GM21619 (cell line): Measurements from ENCODE around the gene KRT81.
"Not testable (repeated sequence)": the region's sequence is repeated elsewhere in the genome, so short reads cannot be mapped to it uniquely, and the experiment has no call there.

Experiments used
- ATAC-seq: cut with Tn5 transposase; IDR thresholded peaks from one replicate; pipeline ENCODE4 v1.9.1; 2021; ENCODE audit not compliant: unreplicated experiment

KRT81 gene

DNA sequence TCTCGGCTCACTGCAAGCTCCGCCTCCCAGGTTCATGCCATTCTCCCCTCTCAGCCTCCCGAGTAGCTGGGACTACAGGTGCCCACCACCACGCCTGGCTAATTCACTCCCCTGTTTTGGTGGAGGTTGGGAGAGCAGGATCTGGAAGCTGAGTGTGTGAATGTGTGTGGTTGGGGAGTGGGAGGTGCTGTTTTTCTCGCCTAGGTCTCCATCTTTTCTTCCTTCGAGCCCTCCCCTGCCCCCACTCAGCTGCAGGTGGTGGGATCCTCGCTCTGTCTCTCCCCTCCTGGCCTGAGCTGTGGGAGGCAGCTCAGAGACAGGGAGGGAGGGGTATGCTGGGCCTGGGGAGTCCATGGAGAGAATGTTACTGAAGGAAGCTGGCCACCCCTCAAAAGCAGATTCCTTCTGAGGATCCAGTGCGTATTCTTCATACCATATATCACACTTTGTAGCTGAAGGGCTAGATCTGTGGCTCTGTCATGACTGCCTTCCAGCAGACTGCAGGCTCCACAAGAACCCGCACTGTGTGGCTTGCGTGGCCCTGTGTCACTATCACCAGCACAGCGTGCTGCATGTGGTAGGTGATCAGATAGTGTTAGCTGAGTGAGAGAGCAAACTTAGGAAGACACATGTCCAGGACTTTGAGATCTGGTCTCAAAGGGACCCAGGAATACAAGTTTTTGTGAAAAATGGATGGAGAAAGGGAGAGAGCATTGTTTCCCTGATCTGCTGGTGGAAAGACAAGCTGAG lies 27.1 kb upstream of the KRT81 start:
- ATAC-seq, result no peak

DNA sequence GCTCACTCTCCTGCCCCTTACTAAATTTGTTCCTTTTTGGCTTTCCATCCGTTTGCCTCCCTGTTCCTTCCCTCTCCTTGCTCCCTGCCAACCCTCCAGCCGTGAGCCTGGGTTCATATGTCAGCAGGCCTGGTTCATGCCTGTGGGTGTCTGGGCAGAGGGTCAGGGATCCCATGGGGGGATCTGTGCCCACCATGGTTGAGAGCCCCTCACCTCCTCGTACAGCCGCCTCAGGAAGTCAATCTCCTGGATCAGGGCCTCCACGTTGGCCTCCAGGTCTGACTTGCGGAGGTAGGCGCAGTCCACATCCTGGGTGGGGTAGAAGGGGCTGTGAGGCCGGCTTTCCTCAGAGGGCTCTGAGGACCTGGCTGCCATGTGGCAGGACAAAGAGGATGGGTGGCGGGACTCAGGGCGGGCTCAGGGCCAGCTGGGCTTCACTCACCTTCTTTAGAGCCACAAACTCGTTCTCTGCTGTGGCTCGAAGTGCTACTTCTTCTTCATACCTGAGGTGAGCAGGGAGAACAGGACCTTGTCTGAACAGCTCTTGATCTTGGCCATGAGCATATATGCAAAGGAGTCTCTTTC lies 26.2 kb upstream of the KRT81 start:
- ATAC-seq, result no peak

DNA sequence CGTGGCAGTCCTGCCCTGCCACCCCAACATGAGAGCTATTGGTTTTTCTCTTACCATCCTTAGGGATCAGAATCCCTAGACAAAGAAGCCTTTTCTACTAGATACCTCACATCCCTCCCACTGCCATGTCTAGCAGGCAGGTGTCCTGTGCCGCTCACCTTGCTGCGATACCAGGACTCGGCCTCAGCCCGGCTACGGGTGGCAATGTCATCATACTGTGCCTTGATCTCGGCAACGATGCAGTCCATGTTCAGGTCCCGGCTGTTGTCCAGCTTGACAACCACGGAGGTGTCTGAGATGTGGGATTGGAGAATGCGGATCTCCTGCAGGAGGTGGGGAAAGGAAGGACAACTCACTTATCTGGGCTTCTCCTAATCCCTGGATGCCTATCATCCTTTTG lies 25.4 kb upstream of the KRT81 start:
- no peak for ATAC-seq

DNA sequence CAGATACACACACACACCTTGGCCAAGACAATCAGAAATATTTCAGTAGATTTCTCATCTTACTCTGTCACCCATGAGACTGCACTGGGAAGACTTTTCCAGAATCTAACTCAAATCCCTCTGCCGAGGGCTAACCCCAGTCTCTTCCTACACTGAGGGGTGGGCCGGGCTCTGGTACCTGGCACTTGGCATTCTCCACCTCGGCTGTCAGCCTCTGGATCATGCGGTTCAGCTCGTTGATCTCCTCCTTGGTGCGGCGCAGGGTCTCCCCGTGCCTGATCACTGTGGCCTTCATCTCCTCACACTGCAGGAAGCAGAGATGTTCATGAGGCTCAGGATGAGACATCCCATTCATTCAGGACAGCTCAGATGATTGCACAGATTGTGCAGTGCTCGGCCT lies 25.0 kb upstream of the KRT81 start:
- no peak for ATAC-seq

DNA sequence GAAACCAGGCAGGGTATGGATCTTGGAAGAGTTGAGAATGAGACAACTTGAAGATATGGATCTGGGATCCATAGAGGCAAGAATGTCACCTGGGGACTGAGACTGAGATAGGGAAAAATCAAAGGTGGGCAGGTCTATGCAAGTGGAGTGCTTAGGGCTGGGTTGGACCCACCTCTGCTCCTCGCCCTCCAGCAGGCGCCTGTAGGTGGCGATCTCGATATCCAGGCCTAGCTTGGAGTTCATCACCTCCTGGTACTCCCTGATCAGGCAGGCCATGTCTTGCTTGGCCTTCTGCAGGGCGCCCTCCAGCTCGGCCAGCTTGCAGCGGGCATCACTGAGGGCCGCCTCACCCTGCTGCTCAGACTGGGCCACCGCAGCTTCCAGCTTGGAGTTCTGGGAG lies 24.4 kb upstream of the KRT81 start:
- ATAC-seq, result not testable (repeated sequence)

DNA sequence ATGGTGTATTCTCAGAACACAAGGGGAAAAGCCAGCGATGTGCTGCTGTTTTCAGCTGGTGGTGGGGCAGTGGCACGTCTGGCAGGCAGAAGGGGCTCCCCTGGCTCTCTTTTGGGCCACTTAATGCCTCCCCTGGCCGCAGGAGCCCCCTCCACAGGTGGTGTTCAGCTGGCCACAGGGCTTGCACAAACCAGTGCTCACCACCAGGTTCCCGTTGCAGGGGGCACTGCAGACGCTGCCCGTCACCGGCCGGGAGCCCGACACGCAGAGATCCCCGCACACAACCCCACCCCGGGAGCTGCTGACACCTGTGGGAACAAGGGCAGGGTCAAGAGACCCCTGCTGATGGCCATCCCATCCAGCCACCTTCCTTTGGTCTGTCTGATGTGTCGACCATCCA lies 23.2 kb upstream of the KRT81 start:
- no peak for ATAC-seq

DNA sequence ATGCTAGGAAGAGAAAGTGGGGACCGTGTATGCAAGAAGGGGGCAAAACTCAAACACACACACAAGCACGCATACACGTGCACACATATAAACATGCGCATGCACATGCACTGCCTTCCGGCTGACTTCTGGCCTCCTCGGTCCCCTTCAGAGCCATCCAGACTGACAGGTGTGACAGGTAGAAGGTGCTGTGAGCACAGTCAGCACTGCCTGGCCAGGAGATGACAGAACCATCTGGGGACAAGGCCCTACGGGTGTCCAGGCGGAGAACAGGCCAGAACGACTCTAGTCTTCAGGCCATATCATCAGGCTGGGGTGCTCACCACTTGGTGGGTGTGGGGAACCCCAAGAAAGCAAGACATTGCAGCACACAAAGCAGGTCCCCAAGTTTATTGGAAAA lies 22.6 kb upstream of the KRT81 start:
- no peak for ATAC-seq

DNA sequence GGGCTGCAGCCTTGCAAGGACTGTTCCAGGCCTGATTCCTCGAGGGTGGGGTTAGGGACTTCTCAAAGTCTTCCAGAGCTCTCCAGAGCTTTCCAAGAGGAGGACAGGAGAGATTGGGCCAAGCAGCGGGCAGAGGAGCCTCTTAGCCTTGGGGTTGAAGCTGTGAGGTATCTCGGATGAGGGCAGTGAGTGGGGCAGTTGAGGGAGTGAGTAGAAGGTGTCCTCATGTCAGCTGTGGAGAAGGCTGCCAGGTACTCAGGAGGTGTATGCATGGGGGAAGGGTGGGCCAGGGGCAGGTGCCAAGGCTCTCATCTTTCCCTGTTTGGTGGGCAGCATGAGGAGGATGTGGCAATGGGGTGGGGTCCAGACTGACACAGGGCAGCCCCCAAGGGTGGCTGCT lies 22.1 kb upstream of the KRT81 start:
- no peak for ATAC-seq

DNA sequence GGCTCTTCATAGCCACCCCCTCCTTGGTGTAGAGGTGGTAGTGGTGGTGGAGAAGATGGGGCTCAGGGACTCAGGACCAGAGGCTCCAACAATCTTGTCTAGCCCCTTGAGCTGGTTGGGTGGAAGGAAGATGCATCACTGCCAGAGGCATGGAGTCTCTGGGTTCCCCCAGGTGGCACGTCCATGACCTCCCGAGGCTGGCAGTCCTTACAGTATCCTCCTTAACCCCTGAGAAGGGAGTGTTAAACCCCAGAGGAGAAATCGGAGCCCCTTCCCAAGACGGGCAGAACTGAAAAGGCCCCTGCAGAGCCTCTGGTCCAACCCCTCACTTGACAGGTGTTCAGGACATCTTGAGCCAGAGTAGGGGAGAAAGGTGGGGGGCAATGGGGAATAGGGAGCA lies 20.8 kb upstream of the KRT81 start:
- ATAC-seq, result no peak

DNA sequence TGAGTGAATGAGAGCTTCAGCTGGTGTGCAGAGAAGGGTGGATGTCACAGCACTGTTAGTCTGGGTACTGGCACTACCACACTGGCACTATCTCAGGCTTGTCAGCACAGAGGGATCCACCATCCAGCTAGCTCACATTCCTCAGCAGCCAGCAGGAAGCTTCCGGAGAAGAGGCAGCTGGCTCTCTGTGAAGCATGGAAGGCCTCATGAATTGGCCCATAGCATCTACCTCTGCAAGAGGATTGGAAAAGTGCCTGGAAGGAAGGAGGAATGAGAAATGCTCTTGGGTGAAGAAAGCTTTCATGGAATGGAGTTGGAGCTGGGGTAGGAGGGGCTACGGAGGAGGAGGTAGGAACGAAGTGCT lies 19.9 kb upstream of the KRT81 start:
- no peak for ATAC-seq

DNA sequence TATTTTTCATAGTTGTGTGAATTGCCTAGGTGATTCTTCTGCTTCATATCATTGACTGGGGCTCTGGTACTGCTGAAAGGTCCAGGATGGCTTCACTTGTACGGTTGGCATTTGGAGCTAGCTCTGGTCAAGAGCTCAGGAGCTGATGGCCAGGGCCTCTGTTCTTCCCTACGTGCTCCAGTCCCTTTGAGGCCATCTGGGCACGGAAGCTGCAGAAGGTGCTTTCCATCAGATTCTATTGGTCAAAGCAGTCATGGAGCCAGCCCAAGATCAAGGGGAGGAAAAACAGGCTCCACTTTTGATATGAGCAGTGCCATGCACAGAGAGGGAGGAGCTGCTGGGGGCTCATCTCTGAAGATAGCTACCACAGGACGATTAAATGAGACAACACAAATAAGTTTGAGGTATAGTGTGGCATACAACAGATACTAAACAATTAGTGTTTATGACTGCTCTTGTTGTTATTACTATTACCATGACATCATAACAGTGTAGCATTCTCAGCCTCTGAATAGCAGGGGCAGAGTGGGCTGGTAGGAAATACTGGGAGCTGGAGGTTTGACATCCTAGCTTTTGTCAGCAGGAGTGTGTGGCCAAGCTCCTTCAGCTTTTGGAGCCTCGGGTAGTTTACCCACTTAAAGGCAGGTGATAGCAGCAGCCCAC lies 19.4 kb upstream of the KRT81 start:
- no peak for ATAC-seq

DNA sequence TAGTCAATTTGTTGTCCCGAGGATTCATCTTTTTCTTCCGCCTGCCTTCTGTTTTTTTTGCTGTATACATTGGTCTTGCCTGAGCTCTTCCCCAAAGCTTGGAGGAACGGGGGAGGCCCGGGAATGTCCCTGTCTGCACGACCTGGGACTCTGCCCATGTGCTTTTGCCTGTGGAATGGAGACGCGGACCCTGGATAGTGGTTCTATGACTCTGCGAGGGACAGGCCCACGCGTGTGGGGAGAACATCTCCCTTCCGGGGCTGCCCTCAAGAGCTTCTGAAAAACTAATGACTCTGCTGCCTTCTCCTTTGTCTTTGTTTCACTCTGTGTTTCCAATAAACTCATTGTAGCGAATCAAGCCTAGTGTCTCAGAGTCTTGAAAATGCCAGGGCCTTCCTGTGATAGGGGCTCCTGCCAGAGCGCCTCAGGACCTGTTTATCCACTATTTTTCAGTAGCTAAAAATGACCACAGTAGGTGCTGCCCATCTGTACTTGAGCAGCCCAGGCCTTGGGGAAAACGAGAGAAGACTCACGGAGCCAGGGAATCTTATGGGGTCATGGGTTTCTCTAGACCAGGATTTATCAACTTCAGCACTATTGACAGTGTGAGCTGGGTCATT lies 17.6 kb upstream of the KRT81 start:
- no peak for ATAC-seq

DNA sequence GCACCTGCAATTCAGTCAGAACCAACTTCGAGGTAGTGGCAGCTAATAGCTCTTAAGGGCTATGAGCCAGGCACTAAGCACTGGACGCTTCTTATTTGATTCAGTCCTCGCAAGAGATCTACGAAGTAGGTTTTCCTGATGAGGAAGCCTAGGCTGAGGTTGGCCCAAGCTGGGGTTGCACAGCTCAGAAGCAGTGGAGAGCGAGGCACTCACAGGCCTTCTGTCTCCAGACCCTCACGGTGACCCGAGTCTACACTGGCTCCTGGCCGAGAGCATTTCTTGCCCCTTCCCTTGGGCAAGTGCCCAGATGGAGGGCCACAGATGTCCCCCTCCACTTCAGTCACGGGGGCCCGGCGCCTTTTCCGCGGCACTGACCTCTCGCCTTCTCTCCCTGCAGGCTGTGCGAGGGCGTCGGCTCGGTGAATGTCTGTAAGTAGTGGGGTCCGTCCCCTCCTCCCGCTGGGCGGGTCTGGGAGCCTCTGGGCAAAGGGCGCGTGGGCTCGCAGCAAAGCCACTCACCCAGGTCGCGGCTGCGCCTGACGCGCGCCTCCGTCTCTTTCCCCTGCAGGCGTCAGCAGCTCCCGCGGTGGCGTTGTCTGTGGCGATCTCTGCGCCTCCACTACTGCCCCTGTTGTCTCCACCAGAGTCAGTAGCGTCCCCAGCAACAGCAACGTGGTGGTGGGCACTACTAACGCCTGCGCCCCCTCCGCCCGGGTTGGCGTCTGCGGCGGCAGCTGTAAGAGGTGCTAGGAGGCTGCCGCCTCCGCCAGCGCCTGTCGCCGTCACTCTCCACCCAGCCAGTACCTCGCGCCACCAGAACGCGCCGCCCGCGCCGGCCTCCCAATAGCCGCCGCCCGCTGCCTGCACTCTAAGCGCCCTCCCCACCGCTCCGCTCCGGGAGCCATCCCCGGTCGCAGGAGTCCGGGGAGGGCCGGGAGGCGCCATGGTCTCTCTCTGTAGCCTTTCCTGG lies 16.8 kb upstream of the KRT81 start:
- no peak for ATAC-seq

DNA sequence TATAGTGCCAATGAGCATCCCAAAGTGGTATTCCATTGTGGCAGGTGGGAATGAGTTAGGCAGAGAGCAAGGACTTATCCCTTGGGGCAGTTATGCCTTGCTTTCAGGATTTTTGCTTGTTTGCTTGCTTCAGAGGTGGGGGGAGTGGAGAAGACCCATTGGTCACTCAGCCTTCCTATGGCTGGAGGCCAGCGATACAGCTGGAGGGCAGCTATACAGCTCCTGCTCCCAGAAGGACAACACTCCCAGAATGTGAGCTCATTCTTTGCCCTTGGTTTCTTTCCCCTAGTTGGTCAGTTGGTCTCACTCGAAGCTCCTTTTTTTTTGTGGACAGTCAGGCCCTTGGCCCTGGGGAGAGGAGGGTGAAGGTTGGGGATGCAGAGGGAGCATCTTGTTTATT lies 15.4 kb upstream of the KRT81 start:
- no peak for ATAC-seq

DNA sequence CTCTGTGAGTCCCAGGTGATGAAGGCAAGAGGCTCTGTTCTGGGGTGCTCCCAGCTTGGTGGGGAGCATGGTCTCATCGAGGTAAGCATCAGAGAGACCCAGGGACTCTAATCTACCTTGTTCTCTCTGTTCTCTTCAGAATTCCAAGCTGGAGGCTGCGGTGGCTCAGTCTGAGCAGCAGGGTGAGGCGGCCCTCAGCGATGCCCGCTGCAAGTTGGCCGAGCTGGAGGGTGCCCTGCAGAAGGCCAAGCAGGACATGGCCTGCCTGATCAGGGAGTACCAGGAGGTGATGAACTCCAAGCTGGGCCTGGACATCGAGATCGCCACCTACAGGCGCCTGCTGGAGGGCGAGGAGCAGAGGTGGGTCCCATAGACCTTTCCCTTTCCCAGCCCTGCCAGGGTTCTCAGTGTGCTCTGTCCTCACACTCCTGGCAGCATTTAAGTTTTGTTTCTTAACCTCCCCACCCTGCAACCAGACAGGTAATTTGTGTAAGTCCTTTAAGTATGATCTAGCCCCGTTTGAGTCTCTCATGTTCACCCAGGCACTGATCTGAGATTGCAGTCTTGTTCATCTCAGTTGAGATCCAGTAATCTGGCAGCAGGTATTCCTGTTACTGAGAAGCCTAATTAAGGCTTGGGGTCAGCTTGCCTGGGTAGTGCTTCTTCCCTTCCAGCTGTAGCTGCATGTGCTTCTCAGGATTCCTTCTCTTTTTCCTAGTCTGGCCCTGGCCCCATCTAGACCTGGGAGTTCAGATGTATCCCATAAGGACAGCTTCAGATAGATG lies 14.8 kb upstream of the KRT81 start:
- no peak for ATAC-seq

DNA sequence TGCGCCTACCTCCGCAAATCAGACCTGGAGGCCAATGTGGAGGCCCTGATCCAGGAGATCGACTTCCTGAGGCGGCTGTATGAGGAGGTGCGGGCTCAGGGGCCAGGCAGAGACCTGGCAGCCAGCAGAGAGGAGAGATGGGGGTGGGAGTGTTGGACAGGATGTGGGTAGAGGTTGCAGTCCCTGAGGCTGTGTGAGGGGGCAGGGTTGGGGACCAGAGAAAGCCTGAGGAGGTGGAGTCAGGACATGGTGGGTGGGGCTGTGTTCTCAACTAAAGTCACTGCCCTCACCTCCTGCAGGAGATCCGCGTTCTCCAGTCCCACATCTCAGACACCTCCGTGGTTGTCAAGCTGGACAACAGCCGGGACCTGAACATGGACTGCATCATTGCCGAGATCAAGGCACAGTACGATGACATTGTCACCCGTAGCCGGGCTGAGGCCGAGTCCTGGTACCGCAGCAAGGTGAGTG lies 13.6 kb upstream of the KRT81 start:
- peak; percentile 89 for ATAC-seq

DNA sequence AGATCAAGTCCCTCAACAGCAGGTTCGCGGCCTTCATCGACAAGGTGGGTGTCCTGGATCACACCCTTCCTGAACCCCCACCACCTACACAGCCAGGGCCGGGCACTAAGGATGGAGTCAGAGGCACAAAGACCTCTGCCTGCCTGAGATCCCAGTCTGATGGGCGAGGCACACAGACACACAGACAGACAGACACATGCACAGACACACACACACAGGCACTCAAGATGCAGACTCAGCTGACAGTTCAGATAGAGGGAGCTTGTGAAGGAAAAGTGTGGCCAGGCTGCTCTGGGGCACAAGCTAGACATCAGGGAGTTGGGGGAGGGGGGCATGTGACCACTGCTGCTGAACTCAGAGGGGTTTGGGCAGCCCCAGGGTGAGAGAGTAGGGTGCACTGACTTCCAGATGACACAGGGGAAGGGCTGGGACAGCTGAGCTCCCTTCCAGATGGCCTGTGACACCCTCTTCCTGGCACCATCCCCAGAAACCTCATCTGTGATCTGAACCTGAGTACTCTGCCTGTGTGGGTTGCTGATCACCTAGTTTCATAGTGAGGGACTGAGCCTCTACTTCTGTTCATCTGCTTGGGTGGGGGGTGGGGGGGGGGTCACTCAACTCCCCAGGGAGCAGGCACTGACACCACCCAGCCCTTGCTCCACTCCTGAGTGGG lies 11.0 kb upstream of the KRT81 start:
- not testable (repeated sequence) for ATAC-seq

DNA sequence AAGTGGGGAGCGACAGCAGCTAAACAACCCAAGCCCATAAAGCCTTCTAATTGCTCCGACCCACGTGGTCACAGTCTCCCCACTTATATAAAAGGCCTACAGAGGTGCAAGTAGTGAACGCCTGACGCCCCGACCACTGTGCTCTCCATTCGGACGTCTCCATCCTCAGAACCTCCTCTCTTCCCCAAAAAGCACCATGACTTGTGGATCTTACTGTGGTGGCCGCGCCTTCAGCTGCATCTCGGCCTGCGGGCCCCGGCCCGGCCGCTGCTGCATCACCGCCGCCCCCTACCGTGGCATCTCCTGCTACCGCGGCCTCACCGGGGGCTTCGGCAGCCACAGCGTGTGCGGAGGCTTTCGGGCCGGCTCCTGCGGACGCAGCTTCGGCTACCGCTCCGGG lies 10.4 kb upstream of the KRT81 start:
- ATAC-seq, result not testable (repeated sequence)
